HEK293T (cell line): Measurements from ENCODE around the gene KRT75.

Experiments
- BHLHE40 ChIP-seq: fragments of 450-650 bp; IDR thresholded peaks from 2 replicates; pipeline ENCODE4 v1.6.1; 2016; ENCODE audit warnings: mild to moderate bottlenecking, moderate library complexity, borderline replicate concordance
- CTBP1 ChIP-seq: fragments of 450-650 bp; IDR thresholded peaks from 2 replicates; pipeline ENCODE4 v1.6.1; 2016; ENCODE audit warnings: borderline replicate concordance
- ELF4 ChIP-seq: fragments of 450-650 bp; IDR thresholded peaks from 2 replicates; pipeline ENCODE4 v1.6.1; 2017; ENCODE audit warnings: antibody characterized with exemption
- FOXA1 ChIP-seq: fragments of 450-650 bp; IDR thresholded peaks from 2 replicates; pipeline ENCODE4 v1.6.1; 2016; ENCODE audit warnings: mild to moderate bottlenecking
- FOXK2 ChIP-seq: fragments of 450-650 bp; IDR thresholded peaks from 2 replicates; pipeline ENCODE4 v1.6.1; 2016; ENCODE audit warnings: mild to moderate bottlenecking
- FOXM1 ChIP-seq: fragments of 450-650 bp; IDR thresholded peaks from 2 replicates; pipeline ENCODE4 v1.6.1; 2017; ENCODE audit warnings: mild to moderate bottlenecking, borderline replicate concordance
- HDGF ChIP-seq: fragments of 450-650 bp; IDR thresholded peaks from 2 replicates; pipeline ENCODE4 v1.6.1; 2017; ENCODE audit warnings: antibody characterized with exemption, borderline replicate concordance
- LEF1 ChIP-seq: fragments of 450-650 bp; IDR thresholded peaks from 2 replicates; pipeline ENCODE4 v1.6.1; 2017; ENCODE audit warnings: mild to moderate bottlenecking, borderline replicate concordance
- NFRKB ChIP-seq: fragments of 450-650 bp; IDR thresholded peaks from 2 replicates; pipeline ENCODE4 v1.6.1; 2016; ENCODE audit warnings: mild to moderate bottlenecking, moderate library complexity
- PKNOX1 ChIP-seq: fragments of 450-650 bp; IDR thresholded peaks from 2 replicates; pipeline ENCODE4 v1.6.1; 2016
- SP1 ChIP-seq: fragments of 450-650 bp; IDR thresholded peaks from 2 replicates; pipeline ENCODE4 v1.6.1; 2017
- SUZ12 ChIP-seq: fragments of 450-650 bp; IDR thresholded peaks from 2 replicates; pipeline ENCODE4 v1.6.1; 2016; ENCODE audit warnings: mild to moderate bottlenecking
- TARDBP ChIP-seq: fragments of 450-650 bp; IDR thresholded peaks from 2 replicates; pipeline ENCODE4 v1.6.1; 2016
- ZNF384 ChIP-seq: fragments of 450-650 bp; IDR thresholded peaks from 2 replicates; pipeline ENCODE4 v1.6.1; 2016

- no peak for TF ChIP-seq PKNOX1
- TF ChIP-seq TARDBP = no peak
- TF ChIP-seq HDGF = no peak
- no peak for TF ChIP-seq FOXA1
- no peak for TF ChIP-seq LEF1
- TF ChIP-seq ELF4 = no peak
- TF ChIP-seq NFRKB = no peak
- TF ChIP-seq FOXK2 = no peak
- no peak for TF ChIP-seq SUZ12
- TF ChIP-seq FOXM1 = no peak
- no peak for TF ChIP-seq SP1
- no peak for TF ChIP-seq BHLHE40
- no peak for TF ChIP-seq ZNF384
- no peak for TF ChIP-seq CTBP1
Observed at GRCh38 chr12:52443966-52444365, 9.8 kb upstream of the KRT75 start.
